ENCODE results near the gene FBXO9.

GRCh38 chr6:53064726-53065265, 408 bp upstream of the FBXO9 start:
- peak; percentile 13 for TF ChIP-seq FOXP2 (optimal IDR thresholded peaks at IDR 0.05; ENCODE audit: borderline replicate concordance, extremely low read depth, extremely low read length, insufficient read depth)
- TF ChIP-seq TAF1 (IDR thresholded peaks at IDR 0.05; ENCODE audit: borderline replicate concordance, insufficient read depth, low read length), result 0 out of 2 replicates have a peak, but pooled peaks have one; percentile 9
- TF ChIP-seq POLR2AphosphoS5 (IDR thresholded peaks at IDR 0.05; ENCODE audit: low read depth, low read length), result 0 out of 2 replicates have a peak, but pooled peaks have one; percentile 37
- TF ChIP-seq REST (IDR thresholded peaks at IDR 0.05; ENCODE audit: insufficient read depth in 1 of 2, low read depth in 2 of 2, low read length in 2 of 2), result 0 out of 4 replicates have a peak, but pooled peaks of 1 of the 2 experiments have one; percentile 4

All from PFSK-1 (cell line).